Mammary epithelial cell (primary cell): ENCODE data around the gene UBFD1.
"Not testable (repeated sequence)": the region's sequence is repeated elsewhere in the genome, so short reads cannot be mapped to it uniquely, and the experiment has no call there.

Experiments
- EZH2 ChIP-seq: IDR thresholded peaks from 2 replicates; pipeline ENCODE4 v1.6.1; 2012; ENCODE audit warnings: low read length, inconsistent platforms, borderline replicate concordance
- TF ChIP-seq, protein P1 (sequence below), 2 donors: IDR thresholded peaks in 1 of 2; conservative IDR thresholded peaks in 1 of 2; 2 replicates each; pipeline ENCODE4 v1.5.1; 2011 to 2012; ENCODE audit warnings: inconsistent platforms in 2 of 2, low read length in 2 of 2, mild to moderate bottlenecking in 2 of 2, control low read depth in 1 of 2, low read depth in 1 of 2; ENCODE audit not compliant: insufficient read depth in 1 of 2; ENCODE audit errors: extremely low read depth in 1 of 2

DNA sequence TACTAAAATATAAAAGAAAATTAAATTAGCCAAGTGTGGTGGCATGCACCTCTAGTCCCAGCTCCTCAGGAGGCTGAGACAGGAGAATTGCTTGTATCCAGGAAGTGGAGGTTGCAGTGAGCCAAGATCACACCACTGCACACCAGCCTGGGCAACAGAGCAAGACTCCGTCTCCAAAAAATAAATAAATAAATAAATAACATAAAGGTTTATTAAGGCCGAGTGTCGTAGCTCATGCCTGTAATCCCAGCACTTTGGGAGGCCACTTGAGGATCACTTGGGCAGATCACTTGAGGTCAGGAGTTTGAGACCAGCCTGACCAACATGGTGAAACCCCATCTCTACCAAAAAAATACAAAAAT is 16.7 kb upstream of the UBFD1 start:
- not testable (repeated sequence) for TF ChIP-seq EZH2
- TF ChIP-seq, protein P1, sequence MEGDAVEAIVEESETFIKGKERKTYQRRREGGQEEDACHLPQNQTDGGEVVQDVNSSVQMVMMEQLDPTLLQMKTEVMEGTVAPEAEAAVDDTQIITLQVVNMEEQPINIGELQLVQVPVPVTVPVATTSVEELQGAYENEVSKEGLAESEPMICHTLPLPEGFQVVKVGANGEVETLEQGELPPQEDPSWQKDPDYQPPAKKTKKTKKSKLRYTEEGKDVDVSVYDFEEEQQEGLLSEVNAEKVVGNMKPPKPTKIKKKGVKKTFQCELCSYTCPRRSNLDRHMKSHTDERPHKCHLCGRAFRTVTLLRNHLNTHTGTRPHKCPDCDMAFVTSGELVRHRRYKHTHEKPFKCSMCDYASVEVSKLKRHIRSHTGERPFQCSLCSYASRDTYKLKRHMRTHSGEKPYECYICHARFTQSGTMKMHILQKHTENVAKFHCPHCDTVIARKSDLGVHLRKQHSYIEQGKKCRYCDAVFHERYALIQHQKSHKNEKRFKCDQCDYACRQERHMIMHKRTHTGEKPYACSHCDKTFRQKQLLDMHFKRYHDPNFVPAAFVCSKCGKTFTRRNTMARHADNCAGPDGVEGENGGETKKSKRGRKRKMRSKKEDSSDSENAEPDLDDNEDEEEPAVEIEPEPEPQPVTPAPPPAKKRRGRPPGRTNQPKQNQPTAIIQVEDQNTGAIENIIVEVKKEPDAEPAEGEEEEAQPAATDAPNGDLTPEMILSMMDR (conservative IDR thresholded peaks at IDR 0.05 in 1 of 2, IDR thresholded peaks at IDR 0.05 in 1 of 2; ENCODE audit: extremely low read depth in 1 of 2, insufficient read depth in 1 of 2, low read depth in 1 of 2, low read length in 2 of 2): not testable (repeated sequence)
